Measurements from ENCODE around the gene AGBL4.

GRCh38 chr1:50023292-50024159, at the start of gene AGBL4:
- TF ChIP-seq CTCF (IDR thresholded peaks at IDR 0.05) (no peak), POLR2A (IDR thresholded peaks at IDR 0.05) (no peak)

Data from lower leg skin (tissue), 3 donors.